NB4 (cell line): Measurements from ENCODE around the gene NIPBL.
"Not testable (repeated sequence)": the region's sequence is repeated elsewhere in the genome, so short reads cannot be mapped to it uniquely, and the experiment has no call there.

Source experiments
- DNase-seq: peaks from one replicate; pipeline ENCODE4 v3.0.0; 2010; ENCODE audit warnings: low read depth
- H3K4me3 ChIP-seq: one replicate; pipeline ENCODE4 v1.5.1; 2011; ENCODE audit warnings: mild to moderate bottlenecking, low read depth, low read length, moderate library complexity
- CTCF ChIP-seq: IDR thresholded peaks from one replicate; pipeline ENCODE4 v1.5.1; 2012; ENCODE audit warnings: low read depth, low read length
- MAX ChIP-seq: IDR thresholded peaks from 2 replicates; pipeline ENCODE4 v1.6.1; 2011; ENCODE audit warnings: low read depth, low read length
- MYC ChIP-seq: IDR thresholded peaks from 2 replicates; pipeline ENCODE4 v1.6.1; 2011; ENCODE audit warnings: low read depth, low read length
- POLR2A ChIP-seq: IDR thresholded peaks from 2 replicates; pipeline ENCODE4 v1.6.1; 2011; ENCODE audit warnings: mild to moderate bottlenecking; ENCODE audit not compliant: insufficient read length; ENCODE audit errors: extremely low read depth

NIPBL gene

GRCh38 chr5:36904677-36905076 lies 28.1 kb downstream of the NIPBL start:
- TF ChIP-seq MYC (no peak), CTCF (no peak), POLR2A (no peak), MAX (no peak)
- peak; percentile 37 for DNase-seq
- H3K4me3 ChIP-seq, result no peak overlapping the region

GRCh38 chr5:36908544-36909260 lies 32.1 kb downstream of the NIPBL start:
- TF ChIP-seq MYC (no peak), CTCF (no peak), MAX (no peak), POLR2A (no peak)
- no peak for DNase-seq
- H3K4me3 ChIP-seq, result no peak overlapping the region

- TF ChIP-seq POLR2A (no peak), MAX (no peak)
- no peak for DNase-seq
- no peak overlapping the region for H3K4me3 ChIP-seq
Measured at GRCh38 chr5:36915653-36916052, 39.1 kb downstream of the NIPBL start.

- DNase-seq, H3K4me3 ChIP-seq: not testable (repeated sequence)
Measured at GRCh38 chr5:36916614-36917013, 40.0 kb downstream of the NIPBL start.

- not testable (repeated sequence) for DNase-seq, H3K4me3 ChIP-seq
Measured at GRCh38 chr5:36917358-36917757, 40.8 kb downstream of the NIPBL start.

GRCh38 chr5:36919238-36919637 lies 42.7 kb downstream of the NIPBL start:
- DNase-seq, result no peak
- TF ChIP-seq CTCF, result no peak
- TF ChIP-seq MAX, result no peak
- no peak for TF ChIP-seq MYC
- no peak for TF ChIP-seq POLR2A
- H3K4me3 ChIP-seq, result no peak overlapping the region

GRCh38 chr5:36919650-36920049 lies 43.1 kb downstream of the NIPBL start:
- TF ChIP-seq MYC (no peak), MAX (no peak)
- DNase-seq, result no peak

GRCh38 chr5:36928947-36929346 lies 52.4 kb downstream of the NIPBL start:
- DNase-seq, result no peak
- TF ChIP-seq MYC, result no peak
- TF ChIP-seq POLR2A, result no peak
- no peak for TF ChIP-seq CTCF
- TF ChIP-seq MAX, result no peak
- H3K4me3 ChIP-seq, result no peak overlapping the region

More at GRCh38 chr5:36919650-36920049, 43.1 kb downstream of the NIPBL start:
- H3K4me3 ChIP-seq, result no peak overlapping the region
